AG08395 (cell line): ENCODE results near the gene OR9A2.
"Not testable (repeated sequence)": the region's sequence is repeated elsewhere in the genome, so short reads cannot be mapped to it uniquely, and the experiment has no call there.

Experiments
- DNase-seq: peaks from one replicate; pipeline ENCODE4 v3.0.0; 2012; ENCODE audit warnings: mixed read lengths, low spot score

Gene OR9A2

GRCh38 chr7:143018931-143019330, 8.0 kb downstream of the OR9A2 start:
- no peak for DNase-seq

GRCh38 chr7:143016996-143017395, 9.9 kb downstream of the OR9A2 start:
- no peak for DNase-seq

GRCh38 chr7:143015926-143016490, 10.9 kb downstream of the OR9A2 start:
- DNase-seq = peak; percentile 47

- DNase-seq = no peak
These were observed 11.8 kb downstream of the OR9A2 start for GRCh38 chr7:143015084-143015483.

GRCh38 chr7:143013893-143014292, 13.0 kb downstream of the OR9A2 start:
- DNase-seq = peak; percentile 63

GRCh38 chr7:143013473-143013872, 13.5 kb downstream of the OR9A2 start:
- DNase-seq = no peak

- DNase-seq = no peak
These were observed 14.5 kb downstream of the OR9A2 start for GRCh38 chr7:143012409-143012808.

GRCh38 chr7:143012001-143012400, 14.9 kb downstream of the OR9A2 start:
- no peak for DNase-seq

- DNase-seq = peak; percentile 77
These were observed 18.7 kb downstream of the OR9A2 start for GRCh38 chr7:143008007-143008901.

- no peak for DNase-seq
These were observed 21.2 kb downstream of the OR9A2 start for GRCh38 chr7:143005632-143006260.

- DNase-seq = peak; percentile 71
These were observed 23.4 kb downstream of the OR9A2 start for GRCh38 chr7:143003393-143004051.

GRCh38 chr7:143002898-143003297, 24.0 kb downstream of the OR9A2 start:
- no peak for DNase-seq

GRCh38 chr7:143002106-143002505, 24.8 kb downstream of the OR9A2 start:
- peak; percentile 17 for DNase-seq

GRCh38 chr7:143000648-143001047, 26.3 kb downstream of the OR9A2 start:
- no peak for DNase-seq

- no peak for DNase-seq
These were observed 27.1 kb downstream of the OR9A2 start for GRCh38 chr7:142999793-143000192.

- no peak for DNase-seq
These were observed 28.0 kb downstream of the OR9A2 start for GRCh38 chr7:142998966-142999365.

GRCh38 chr7:142997456-142997989, 29.4 kb downstream of the OR9A2 start:
- no peak for DNase-seq

- no peak for DNase-seq
These were observed 34.5 kb downstream of the OR9A2 start for GRCh38 chr7:142992427-142992826.

GRCh38 chr7:142984297-142984696, 42.6 kb downstream of the OR9A2 start:
- no peak for DNase-seq

GRCh38 chr7:142983825-142984224, 43.1 kb downstream of the OR9A2 start:
- no peak for DNase-seq

- not testable (repeated sequence) for DNase-seq
These were observed 48.5 kb downstream of the OR9A2 start for GRCh38 chr7:142978402-142978801.
